ENCODE results near the gene EEF1B2.

GRCh38 chr2:206115026-206115578, 44.6 kb upstream of the EEF1B2 start:
- no peak for TF ChIP-seq CTCF (IDR thresholded peaks at IDR 0.05; ENCODE audit: poor library complexity)
- TF ChIP-seq EZH2phosphoT487 (IDR thresholded peaks at IDR 0.05; ENCODE audit: low read depth, severe bottlenecking, unreplicated experiment): no peak
- no peak for TF ChIP-seq EZH2 (IDR thresholded peaks at IDR 0.05; ENCODE audit: borderline replicate concordance)

Measured in hepatocyte (in vitro differentiated cells).